Heart right ventricle (tissue), 16 donors: ENCODE measurements around the gene KDM8. TPM values are rescaled to one million over a fixed set of nuclear protein-coding genes. Genes with fewer than 3 reads are reported as not detected.

ENCODE experiments used
- ATAC-seq, 8 donors: fragments of 200-7000 bp; cut with Tn5 transposase; one replicate each; pipeline ENCODE4 v1.9.1; 2020; ENCODE audit warnings: mild to moderate bottlenecking in 8 of 8, moderate library complexity in 8 of 8, moderate number of reproducible peaks in 1 of 8
- DNase-seq, 2 donors: peaks; one replicate each; pipeline ENCODE4 v3.0.0-alpha.2; 2020
- H3K27ac ChIP-seq, 10 donors: fragments of 200-600 bp; sonication (generic) in 2 of 10; one replicate each; pipeline versions ENCODE4 v1.5.0 to v1.8.0; 2020 to 2022; ENCODE audit warnings: mild to moderate bottlenecking in 3 of 10
- H3K27me3 ChIP-seq, 7 donors: fragments of 200-600 bp; one replicate each; pipeline ENCODE4 v1.8.0; 2021 to 2022; ENCODE audit warnings: mild to moderate bottlenecking in 2 of 7
- H3K36me3 ChIP-seq, 9 donors: fragments of 200-600 bp; sonication (generic) in 1 of 9; one replicate each; pipeline versions ENCODE4 v1.5.0 to v1.8.0; 2020 to 2022; ENCODE audit warnings: mild to moderate bottlenecking in 2 of 9
- H3K4me1 ChIP-seq, 9 donors: fragments of 200-600 bp; sonication (generic) in 1 of 9; one replicate each; pipeline versions ENCODE4 v1.5.0 to v1.8.0; 2020 to 2022; ENCODE audit warnings: mild to moderate bottlenecking in 4 of 9
- H3K4me3 ChIP-seq, 10 donors: fragments of 200-600 bp; sonication (generic) in 2 of 10; one replicate each; pipeline versions ENCODE4 v1.5.0 to v1.8.0; 2020 to 2022; ENCODE audit warnings: mild to moderate bottlenecking in 7 of 10, moderate library complexity in 2 of 10
- H3K9me3 ChIP-seq, 11 donors: fragments of 200-600 bp in 10 of 11; sonication (generic) in 2 of 11; one replicate each; pipeline versions ENCODE4 v1.5.0 to v1.8.0; 2013 to 2022; ENCODE audit warnings: mild to moderate bottlenecking in 2 of 11, control low read depth in 1 of 11, moderate library complexity in 1 of 11
- WGBS, 2 donors: extraction: QIAGEN DNeasy Blood & Tissue Kit; methylation state at CpG; one replicate each; pipeline ENCODE4 v1.1.7; 2013; ENCODE audit warnings: inconsistent platforms in 1 of 2; 5-methylcytosine and 5-hydroxymethylcytosine counted together
- intact Hi-C, 10 donors: fragments of 100-400 bp; cut with DNase I; formaldehyde crosslinking; loops; one replicate each; pipeline versions ENCODE4 v1.11.1 to v1.14.2; 2022
- long read RNA-seq, 3 donors: library from polyadenylated mRNA; unstranded; transcript quantifications; one replicate each; pipeline ENCODE4 v2.0.0, GENCODE V29; 2020 to 2021
- polyA plus RNA-seq, 2 donors: library from polyadenylated mRNA; stranded (reverse); fragments of 200-250 nt; gene quantifications; one replicate each; pipeline ENCODE4 v1.2.3, GENCODE V29; 2013
- total RNA-seq, 10 donors: library from RNA; stranded (reverse); fragmentation: NEBNext Ultra II Directional in 3 of 10; extraction: Animal tissue kit (Norgen Biotek cat#: 25700) in 3 of 10; gene quantifications; one replicate each; pipeline versions ENCODE4 v1.2.1 to v1.2.4, GENCODE V29; 2021 to 2023
- TF ChIP-seq, protein P1 (sequence below), 9 donors: fragments of 200-600 bp; sonication (generic) in 2 of 9; IDR thresholded peaks; one replicate each; pipeline versions ENCODE4 v1.5.0 to v1.8.0; 2021 to 2022; ENCODE audit warnings: antibody characterized with exemption in 9 of 9, mild to moderate bottlenecking in 5 of 9, moderate library complexity in 1 of 9
- donor health status: Arrhythmogenic right ventricular cardiomyopathy.
- donor health status: ischemic (EF 13 %, LVEDD 7.1; RV severe dilation, severe dysfunction).
- donor health status: healthy with polysubstance abuse.
- donor health status: DM: no; HTN: yes; CAD: no.
- donor health status: DM: no; HTN: no; CAD: no.
- donor health status: ischemic (EF 25% LVEDD 6.9; RV normal size, moderate dysfunction).
- donor health status: ischemic (EF 25% LVEDD 5.7; RV mildly dilated, moderate dysfunction).
- donor health status: healthy.
- donor health status: DM: yes; HTN: yes; CAD: no.
- donor health status: Ischemic cardiomyopathy.
- donor health status: ischemic (EF 35%, LVEDD 5.7; RV mildly dilated, moderate dysfunction).
- donor health status: nonischemic (EF 11% LVEDD 7.7; RV severe dilation, severe dysfunction).
- donor health status: DM: yes; HTN: yes; CAD: no.
- donor health status: PGD.
- donor health status: ischemic (EF 29% LVEDD 5.4; RV normal size, mild dysfunction).
- donor health status: nonischemic (EF 23%, LVEDD 6.1; RV moderate dilation, normal function).

KDM8 gene
- total RNA-seq (1 to 10 TPM; 2.6 to 4.5 (median 3.3) TPM), polyA plus RNA-seq (1 to 10 TPM; 1.5 to 5.8 TPM)
- long read RNA-seq, donor 1, partial matches to known transcripts: 2 of 5 reads
- long read RNA-seq, donor 1, other reads (novel, unspliced or antisense): 1 of 5 reads
- long read RNA-seq, donor 2, partial matches to known transcripts: 0 of 2 reads
- long read RNA-seq, donor 2, other reads (novel, unspliced or antisense): 2 of 2 reads
- long read RNA-seq, donor 3, partial matches to known transcripts: 1 of 6 reads
- long read RNA-seq, donor 3, other reads (novel, unspliced or antisense): 3 of 6 reads

DNA sequence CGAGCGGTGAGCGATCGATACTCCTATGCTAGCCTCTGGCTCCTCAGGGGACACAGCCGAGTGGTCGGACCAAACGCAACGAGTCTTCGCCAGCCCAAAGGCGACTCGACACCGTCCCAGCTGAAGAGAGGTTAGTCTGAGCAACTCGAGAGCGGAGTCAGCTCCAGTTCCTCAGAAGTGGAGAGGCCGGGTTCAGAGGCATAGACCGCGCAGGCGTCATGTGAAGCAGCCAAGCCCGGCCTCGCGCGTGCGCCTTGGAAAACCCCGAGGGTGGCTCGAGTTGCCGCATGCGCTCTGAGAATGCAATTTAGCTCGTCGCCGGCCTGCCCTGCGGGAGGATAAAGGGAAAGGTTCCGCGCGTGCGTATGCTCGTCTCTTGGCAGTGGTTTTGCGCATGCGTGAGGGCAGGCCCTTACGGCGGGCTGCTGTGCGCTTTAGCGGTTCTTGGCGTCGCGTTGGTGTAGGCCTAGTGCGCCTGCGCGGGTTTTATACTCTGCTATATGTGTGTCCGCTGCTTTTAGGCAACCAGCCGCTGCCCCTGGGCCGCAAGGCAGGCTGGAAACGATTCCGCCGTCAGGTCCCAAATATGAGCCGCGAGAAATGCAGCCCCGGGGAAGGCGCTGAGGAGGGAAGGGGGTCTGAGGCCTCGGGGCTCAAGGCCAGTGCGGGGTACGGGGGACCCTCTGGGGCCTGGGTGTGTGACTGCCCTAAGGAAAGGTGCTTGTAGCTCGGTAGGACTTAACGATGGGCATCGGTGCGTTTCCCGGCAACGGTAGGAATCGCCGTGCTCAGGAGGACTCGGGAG is at the start of gene KDM8:
Gene KDM8 (plus strand): TSS at position 20 of the 805 bp plus-strand sequence. CDS start 6,598 bp downstream, outside the sequence.
- peak within 1 kb of the TSS; percentile 36 to 92 (median 68) for H3K4me3 ChIP-seq
- TF ChIP-seq, protein P1, sequence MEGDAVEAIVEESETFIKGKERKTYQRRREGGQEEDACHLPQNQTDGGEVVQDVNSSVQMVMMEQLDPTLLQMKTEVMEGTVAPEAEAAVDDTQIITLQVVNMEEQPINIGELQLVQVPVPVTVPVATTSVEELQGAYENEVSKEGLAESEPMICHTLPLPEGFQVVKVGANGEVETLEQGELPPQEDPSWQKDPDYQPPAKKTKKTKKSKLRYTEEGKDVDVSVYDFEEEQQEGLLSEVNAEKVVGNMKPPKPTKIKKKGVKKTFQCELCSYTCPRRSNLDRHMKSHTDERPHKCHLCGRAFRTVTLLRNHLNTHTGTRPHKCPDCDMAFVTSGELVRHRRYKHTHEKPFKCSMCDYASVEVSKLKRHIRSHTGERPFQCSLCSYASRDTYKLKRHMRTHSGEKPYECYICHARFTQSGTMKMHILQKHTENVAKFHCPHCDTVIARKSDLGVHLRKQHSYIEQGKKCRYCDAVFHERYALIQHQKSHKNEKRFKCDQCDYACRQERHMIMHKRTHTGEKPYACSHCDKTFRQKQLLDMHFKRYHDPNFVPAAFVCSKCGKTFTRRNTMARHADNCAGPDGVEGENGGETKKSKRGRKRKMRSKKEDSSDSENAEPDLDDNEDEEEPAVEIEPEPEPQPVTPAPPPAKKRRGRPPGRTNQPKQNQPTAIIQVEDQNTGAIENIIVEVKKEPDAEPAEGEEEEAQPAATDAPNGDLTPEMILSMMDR (IDR thresholded peaks at IDR 0.05): no peak
- intact Hi-C loops: no loop called here
- H3K27me3 ChIP-seq: no peaks in the 10 kb centered on the region
- H3K4me1 ChIP-seq: peaks cover 0 to 36% (median 14%) of the 10 kb centered on the region in 9 donors
- no peaks in the 10 kb centered on the region for H3K9me3 ChIP-seq
- H3K36me3 ChIP-seq: no peaks in the 10 kb centered on the region
- 0% methylated on average over 70 of the region's 70 CpGs for WGBS, 2 donors
- DNase-seq (peak; percentile 99 to 100), ATAC-seq (peak; percentile 95 to 99 (median 96))
- peak within 1 kb of the TSS; percentile 85 to 99 (median 96) for H3K27ac ChIP-seq

DNA sequence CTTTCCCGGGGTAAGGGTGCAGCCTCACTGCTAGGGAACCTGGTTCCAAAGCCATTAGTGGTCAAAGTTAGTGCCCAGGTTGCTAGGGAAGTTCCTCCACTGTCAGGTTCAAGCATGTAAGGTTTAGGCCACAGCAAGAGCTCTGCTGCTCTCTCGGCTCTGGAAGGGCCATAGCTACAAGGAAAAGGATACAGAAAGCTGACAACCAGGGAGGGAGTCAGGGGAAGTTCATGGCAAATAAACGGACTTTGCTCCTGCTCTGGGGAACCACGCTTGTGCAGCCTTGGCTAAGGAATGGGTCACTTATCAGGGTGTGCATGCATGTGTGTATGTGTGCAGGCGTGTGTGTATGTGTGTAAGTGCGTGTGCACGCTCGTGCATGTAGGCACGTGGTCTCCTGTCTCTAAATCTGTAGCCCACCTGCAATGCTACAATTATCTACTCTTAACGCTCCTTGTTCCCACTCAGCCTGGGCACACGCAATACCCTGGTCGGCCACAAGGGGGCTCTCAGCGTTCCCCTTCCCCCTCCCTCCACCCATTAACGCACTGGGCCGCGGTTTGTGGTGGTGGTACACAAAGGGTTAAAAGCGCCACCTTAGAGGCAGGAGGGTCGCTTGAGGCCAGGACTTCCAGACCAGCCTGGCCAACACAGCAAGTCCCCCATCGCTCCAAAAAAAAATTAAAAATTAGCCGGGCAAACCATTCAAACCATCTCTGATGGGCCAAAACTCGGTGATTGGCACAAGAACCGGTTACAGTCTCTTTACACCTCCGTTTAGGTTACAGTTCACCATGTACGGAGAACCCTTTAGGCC is 48.4 kb upstream of the KDM8 start:
- H3K27ac ChIP-seq: no peak overlapping the region
- ATAC-seq (peak in 5 of 8 donors; percentile 58 to 84 (median 72)), DNase-seq (peak; percentile 51 to 71)
- no peaks in the 10 kb centered on the region for H3K27me3 ChIP-seq
- H3K4me1 ChIP-seq: peaks cover 0 to 6% (median 0%) of the 10 kb centered on the region in 9 donors
- intact Hi-C loops: loop anchor here in 4 of 10 donors (1.0 to 5.0 kb wide), 3 partner anchors 302 kb away; no protein-coding TSS in a partner anchor
- no peak overlapping the region for H3K4me3 ChIP-seq
- no peaks in the 10 kb centered on the region for H3K9me3 ChIP-seq
- TF ChIP-seq, protein P1 (IDR thresholded peaks at IDR 0.05): peak; percentile 89 to 99 (median 95)
- 17 to 19% methylated on average over 24 of the region's 24 CpGs for WGBS, 2 donors
- H3K36me3 ChIP-seq: no peaks in the 10 kb centered on the region

DNA sequence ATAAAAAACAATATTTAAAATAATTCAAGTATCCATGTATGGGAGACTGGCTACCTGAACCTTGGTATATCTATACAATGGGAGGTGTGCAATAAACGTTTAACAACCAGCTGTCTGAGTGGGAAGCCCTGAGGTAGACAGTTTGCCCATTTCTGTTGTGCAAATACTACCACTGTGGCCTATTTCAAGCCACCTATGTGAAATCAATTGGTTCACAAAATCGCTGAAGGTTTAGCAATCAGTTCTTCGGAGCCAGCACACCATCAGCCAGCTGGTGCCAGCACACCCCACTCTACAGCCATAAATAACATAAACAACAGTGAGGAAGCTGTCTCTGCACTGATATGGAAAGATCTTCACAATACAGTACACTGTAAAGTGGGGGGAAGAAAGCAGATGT is 46.7 kb upstream of the KDM8 start:
- Histone ChIP-seq H3K9me3 (peaks cover 0 to under 1% (median 0%) of the 10 kb centered on the region in 11 donors), H3K36me3 (no peaks in the 10 kb centered on the region), H3K27me3 (no peaks in the 10 kb centered on the region), H3K4me3 (no peak overlapping the region), H3K4me1 (peaks cover 0 to 6% (median 0%) of the 10 kb centered on the region in 9 donors), H3K27ac (no peak overlapping the region)
- intact Hi-C loops: loop anchor here in 2 of 10 donors (5.0 kb wide), 1 partner anchor 301 kb away; no protein-coding TSS in a partner anchor
- TF ChIP-seq, protein P1 (IDR thresholded peaks at IDR 0.05): no peak
- DNase-seq: no peak
- 57 to 63% methylated on average over 3 of the region's 3 CpGs for whole genome bisulfite sequencing, 2 donors
- no peak for ATAC-seq

DNA sequence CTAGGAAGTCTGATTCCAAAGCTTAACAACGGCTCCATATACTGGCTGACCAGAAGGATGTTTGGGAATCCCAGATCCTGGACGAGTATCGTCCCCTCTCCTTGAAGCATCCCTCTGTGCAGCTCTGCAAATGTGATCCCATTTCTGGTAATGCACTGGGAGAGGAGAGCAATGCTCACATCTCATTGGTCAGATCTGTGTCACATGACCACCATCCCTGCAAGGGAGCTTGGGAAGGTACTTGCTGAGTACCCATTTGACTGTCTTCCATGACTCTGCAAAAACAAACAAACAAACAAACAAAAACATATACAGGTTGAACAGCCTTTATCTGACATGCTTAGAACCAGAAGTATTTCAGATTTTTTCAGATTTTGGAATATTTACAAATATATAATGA is 41.9 kb upstream of the KDM8 start:
- H3K27me3 ChIP-seq: peaks cover 0 to 7% (median 0%) of the 10 kb centered on the region in 7 donors
- no peaks in the 10 kb centered on the region for H3K4me1 ChIP-seq
- ATAC-seq: no peak
- H3K36me3 ChIP-seq: no peaks in the 10 kb centered on the region
- H3K9me3 ChIP-seq: peaks cover 0 to 33% (median 13%) of the 10 kb centered on the region in 11 donors
- H3K27ac ChIP-seq: no peak overlapping the region
- DNase-seq: no peak
- intact Hi-C loops: no loop called here
- TF ChIP-seq, protein P1 (IDR thresholded peaks at IDR 0.05): no peak
- no peak overlapping the region for H3K4me3 ChIP-seq
- 81 to 87% methylated on average over 3 of the region's 3 CpGs for WGBS, 2 donors
